ENCODE results near the gene BPIFB2. TPM values are rescaled to one million over a fixed set of nuclear protein-coding genes. Genes with fewer than 3 reads are reported as not detected.

BPIFB2 gene
- total RNA-seq, 4 donors from 2014 or later = not detected

GRCh38 chr20:32968478-32969241 lies 38.8 kb upstream of the BPIFB2 start:
- Histone ChIP-seq H3K4me1 (no peaks in the 10 kb centered on the region), H3K9me3 (no peaks in the 10 kb centered on the region), H3K4me3 (no peak overlapping the region), H3K27me3 (no peaks in the 10 kb centered on the region), H3K36me3 (no peaks in the 10 kb centered on the region), H3K27ac (no peak overlapping the region)
- DNase-seq = no peak
- intact Hi-C loops (cut with DNase I; ENCODE audit: low total_unique reads) = no loop called here
- TF ChIP-seq POLR2A (IDR thresholded peaks at IDR 0.05) = no peak
- no peak for TF ChIP-seq CTCF (IDR thresholded peaks at IDR 0.05)

- DNase-seq = no peak
- H3K9me3 ChIP-seq = no peaks in the 10 kb centered on the region
- intact Hi-C loops (cut with DNase I; ENCODE audit: low total_unique reads) = no loop called here
- no peaks in the 10 kb centered on the region for H3K27me3 ChIP-seq
- no peak for TF ChIP-seq CTCF (IDR thresholded peaks at IDR 0.05)
- no peak for TF ChIP-seq POLR2A (IDR thresholded peaks at IDR 0.05)
- no peak overlapping the region for H3K4me3 ChIP-seq
- H3K36me3 ChIP-seq = no peaks in the 10 kb centered on the region
- H3K27ac ChIP-seq = no peak overlapping the region
- no peaks in the 10 kb centered on the region for H3K4me1 ChIP-seq
These were observed 38.0 kb upstream of the BPIFB2 start for GRCh38 chr20:32969356-32970114.

GRCh38 chr20:32970115-32970972 lies 37.2 kb upstream of the BPIFB2 start:
- Histone ChIP-seq H3K27ac (no peak overlapping the region), H3K4me3 (no peak overlapping the region), H3K4me1 (no peaks in the 10 kb centered on the region), H3K27me3 (no peaks in the 10 kb centered on the region), H3K9me3 (no peaks in the 10 kb centered on the region), H3K36me3 (no peaks in the 10 kb centered on the region)
- intact Hi-C loops (cut with DNase I; ENCODE audit: low total_unique reads) = no loop called here
- no peak for DNase-seq
- TF ChIP-seq POLR2A (IDR thresholded peaks at IDR 0.05) (no peak), CTCF (IDR thresholded peaks at IDR 0.05) (no peak)

- TF ChIP-seq CTCF (IDR thresholded peaks at IDR 0.05) (no peak), POLR2A (IDR thresholded peaks at IDR 0.05) (no peak)
- intact Hi-C loops (cut with DNase I; ENCODE audit: low total_unique reads) = no loop called here
- no peaks in the 10 kb centered on the region for H3K9me3 ChIP-seq
- H3K4me3 ChIP-seq = no peak overlapping the region
- DNase-seq = no peak
- no peaks in the 10 kb centered on the region for H3K36me3 ChIP-seq
- H3K4me1 ChIP-seq = no peaks in the 10 kb centered on the region
- no peak overlapping the region for H3K27ac ChIP-seq
- H3K27me3 ChIP-seq = no peaks in the 10 kb centered on the region
These were observed 36.6 kb upstream of the BPIFB2 start for GRCh38 chr20:32970973-32971300.
